SHP77 treated with DMSO at 0.1 percent for 48 hours (cell line): ENCODE results near the gene MRPL22.
"Not testable (repeated sequence)": the region's sequence is repeated elsewhere in the genome, so short reads cannot be mapped to it uniquely, and the experiment has no call there.

ENCODE experiments used
- DNase-seq: peaks from one replicate; lab custom pipeline; 2025; lab: John Stamatoyannopoulos, UW

Gene MRPL22

DNA sequence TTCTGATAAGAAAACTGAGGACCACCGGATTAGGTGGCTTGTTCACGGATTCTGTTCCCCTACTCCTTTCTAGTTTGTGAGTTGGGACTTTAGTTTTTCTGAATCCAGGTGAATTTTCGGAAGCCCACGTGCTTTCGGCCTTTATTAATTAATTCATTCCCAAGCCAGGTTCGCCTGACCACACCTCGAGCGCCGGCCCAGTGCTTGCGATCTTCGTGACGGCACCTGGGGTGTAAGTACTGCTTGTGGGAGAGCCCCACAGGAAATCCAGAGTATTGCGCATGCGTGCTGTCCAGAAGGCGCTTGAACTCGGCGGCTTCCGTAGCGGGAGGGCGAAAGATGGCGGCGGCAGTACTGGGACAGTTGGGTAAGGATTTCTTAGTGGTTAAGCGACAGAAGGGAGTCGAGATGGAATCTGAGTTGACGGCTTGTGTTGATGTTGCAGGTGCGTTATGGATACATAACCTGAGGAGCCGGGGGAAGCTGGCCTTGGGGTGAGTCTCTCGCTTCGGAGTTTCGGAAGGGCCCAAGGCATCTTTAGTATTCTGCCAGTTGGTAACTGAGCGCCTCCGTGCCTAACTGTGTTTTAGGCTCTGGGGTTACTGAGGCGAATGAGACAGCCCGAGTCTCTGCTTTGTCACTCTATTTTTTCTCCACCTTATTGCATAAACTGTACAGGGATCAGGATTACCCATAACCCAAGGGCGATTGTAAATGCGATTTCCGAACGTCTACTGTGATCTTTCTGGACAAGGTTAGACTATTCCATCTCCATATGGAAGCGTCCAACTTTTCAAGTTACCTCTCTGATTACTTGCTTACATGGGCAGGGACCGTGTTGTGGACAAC is at the start of gene MRPL22:
Gene MRPL22, plus strand, starts transcription at position 302 of the 849 bp plus-strand sequence. Its CDS starts 38 bp downstream, at position 340.
- peak; percentile 81 for DNase-seq

GRCh38 chr5:154892369-154892771 is 48.5 kb upstream of the MRPL22 start:
- DNase-seq = no peak

DNA sequence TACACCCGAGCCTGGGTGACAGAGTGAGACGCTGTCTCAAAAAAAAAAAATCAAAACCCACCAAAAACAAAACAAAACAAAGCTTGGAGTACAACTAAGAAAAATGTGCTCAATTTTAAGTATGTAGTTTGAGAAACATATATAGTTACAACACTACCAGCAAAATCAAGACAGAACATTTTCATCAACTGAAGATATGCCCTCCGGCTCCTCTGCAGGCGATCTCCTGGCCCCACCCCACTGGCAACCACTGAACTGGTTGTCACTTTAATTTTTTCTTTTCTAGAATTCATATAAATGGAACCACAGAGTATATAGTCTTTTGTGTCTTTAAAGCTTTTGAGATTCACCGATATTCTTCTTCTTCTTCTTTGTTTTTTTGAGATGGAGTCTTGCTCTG is 47.5 kb upstream of the MRPL22 start:
- no peak for DNase-seq

GRCh38 chr5:154895606-154896561 is 45.0 kb upstream of the MRPL22 start:
- no peak for DNase-seq

DNA sequence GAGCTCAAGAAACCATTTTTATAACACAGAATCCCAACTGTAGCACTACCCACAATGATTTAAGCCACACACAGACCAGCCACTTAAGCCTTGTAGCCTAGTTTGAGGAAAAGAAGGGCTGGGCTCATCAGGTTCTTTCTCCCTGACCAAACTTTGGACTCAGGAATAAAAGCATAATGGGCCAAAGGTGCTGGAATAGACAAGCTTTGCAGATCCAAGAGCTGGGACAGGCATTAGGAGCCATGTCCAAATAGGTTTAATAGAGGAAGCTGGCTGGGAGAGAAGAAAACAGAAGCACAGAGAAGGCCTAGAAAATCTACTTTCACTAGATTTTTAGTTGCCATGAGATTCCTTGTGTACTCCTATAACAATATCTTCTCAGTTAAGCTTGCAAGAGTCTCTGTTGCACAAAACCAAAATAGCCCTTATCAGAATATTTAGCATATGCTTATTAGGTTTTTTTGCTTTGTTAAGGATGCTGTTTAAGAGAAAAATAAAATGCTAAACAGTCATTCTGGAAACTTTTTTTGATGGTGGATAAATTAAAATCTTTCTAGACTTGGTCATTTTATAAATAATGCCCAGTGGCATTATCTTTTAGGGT is 44.2 kb upstream of the MRPL22 start:
- DNase-seq = no peak

- DNase-seq = no peak
These were observed 42.7 kb upstream of the MRPL22 start for GRCh38 chr5:154898210-154898609.

DNA sequence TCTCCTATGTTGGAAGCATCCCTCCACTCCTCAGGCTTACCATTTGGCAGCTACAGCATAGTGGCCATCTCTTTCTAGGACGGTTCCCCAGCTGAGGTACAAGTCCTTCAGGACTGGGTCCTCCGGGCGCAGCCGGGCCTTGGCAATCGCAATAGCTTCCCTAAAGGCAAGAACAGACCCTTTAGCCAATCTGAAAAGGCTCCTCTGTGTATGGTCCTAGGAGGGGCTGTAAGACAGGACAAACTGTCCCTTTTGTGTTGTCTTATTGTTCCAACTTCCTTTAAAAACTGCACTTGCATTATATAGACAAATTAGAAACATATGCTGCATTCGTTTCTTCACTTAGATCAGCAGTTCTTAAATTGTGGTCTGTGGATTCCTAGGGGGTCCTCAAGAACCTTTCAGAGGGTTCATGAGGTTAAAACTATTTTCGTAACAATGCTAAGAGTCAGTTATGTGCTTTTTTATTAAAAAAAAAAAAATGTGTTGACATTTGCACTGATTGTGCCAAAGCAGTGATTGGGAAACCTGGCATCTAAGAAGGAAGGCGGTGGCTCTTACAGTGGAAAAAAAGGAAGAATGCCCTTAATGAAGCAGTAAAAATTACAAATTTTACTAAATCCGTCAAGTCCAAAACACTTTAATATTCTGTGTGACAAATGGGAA is 41.6 kb upstream of the MRPL22 start:
- DNase-seq = no peak

DNA sequence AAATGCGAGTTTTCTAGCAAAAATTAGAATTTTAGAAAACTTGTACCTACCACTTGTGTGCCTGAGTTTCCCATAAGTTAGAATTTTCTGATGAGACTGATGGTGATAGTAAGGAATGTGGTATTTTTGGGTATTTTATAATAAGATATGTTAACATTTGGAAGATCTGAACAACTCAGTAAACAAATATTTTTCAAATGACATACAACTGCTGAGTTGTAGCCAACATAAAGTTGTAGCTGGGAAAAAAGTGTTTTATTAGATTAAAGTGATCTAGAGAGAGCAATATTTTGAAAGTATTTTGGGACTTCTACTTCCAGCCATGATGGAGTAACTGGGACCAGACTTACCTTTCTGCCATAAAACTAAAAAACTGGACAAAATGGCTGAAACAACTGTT is 40.8 kb upstream of the MRPL22 start:
- DNase-seq = no peak

GRCh38 chr5:154901276-154901675 is 39.6 kb upstream of the MRPL22 start:
- no peak for DNase-seq

DNA sequence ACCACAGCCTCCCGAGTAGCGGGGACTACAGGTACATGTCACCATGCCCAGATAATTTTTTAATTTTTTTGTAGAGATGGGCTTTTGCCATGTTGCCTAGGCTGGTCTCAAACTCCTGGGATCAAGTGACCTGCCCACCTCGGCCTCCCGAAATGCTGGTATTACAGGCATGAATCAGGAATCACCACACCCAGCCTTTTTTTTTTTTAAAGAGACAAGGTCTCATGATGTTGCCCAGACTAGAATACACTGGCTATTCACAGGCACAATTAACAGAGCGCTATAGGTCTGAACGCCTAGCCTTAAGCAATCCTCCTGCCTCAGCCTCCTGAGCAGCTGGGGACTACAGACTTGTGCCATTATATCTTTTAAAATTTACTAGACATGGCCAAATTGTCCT is 39.0 kb upstream of the MRPL22 start:
- DNase-seq = no peak

- not testable (repeated sequence) for DNase-seq
These were observed 35.3 kb upstream of the MRPL22 start for GRCh38 chr5:154905601-154906000.

- no peak for DNase-seq
These were observed 24.0 kb upstream of the MRPL22 start for GRCh38 chr5:154916874-154917273.

GRCh38 chr5:154917757-154918156 is 23.1 kb upstream of the MRPL22 start:
- DNase-seq = no peak

DNA sequence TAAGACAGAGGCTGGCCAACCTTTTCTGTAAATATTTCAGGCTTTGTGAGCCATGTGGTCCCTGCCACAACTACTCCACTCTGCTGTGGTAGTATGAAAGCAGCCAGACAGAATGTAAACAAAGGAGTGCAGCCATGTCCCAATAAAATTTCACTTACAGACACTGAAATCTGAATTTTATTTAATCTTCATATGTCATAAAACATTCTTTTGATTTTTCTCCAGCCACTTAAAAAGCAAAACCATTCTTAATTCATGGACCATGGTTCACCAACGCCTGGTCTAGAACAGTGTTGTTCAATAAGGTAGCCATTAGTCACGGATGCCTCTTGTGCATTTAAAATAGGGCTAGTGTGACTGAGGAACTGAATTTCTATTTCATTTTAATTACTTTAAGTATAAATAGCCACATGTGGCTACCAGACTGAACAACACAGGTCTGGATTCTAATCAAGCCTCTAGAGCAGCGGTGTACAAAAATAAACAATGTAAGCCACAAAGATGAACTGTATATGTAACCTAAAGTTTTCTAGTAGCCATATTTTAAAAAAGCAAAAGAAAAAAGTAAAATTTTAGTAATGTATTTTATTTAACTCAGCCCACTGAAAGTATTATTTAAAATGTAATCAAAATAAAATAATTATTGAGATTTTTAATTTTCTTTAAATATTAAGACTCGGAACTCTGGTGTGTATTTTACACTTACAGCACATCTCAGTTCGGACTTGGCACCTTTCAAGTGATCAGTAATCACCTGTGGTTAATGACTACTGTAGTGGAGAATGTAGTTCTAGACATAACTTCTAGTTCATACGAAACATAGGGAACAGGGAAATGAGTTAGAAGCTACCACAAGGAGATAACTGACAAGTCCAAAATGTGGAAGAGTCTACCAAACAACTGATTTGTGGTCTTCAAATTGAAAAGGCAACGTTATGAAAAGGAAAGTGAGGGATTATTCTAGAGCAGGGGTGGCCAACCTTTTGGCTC is 17.1 kb upstream of the MRPL22 start:
- no peak for DNase-seq

DNA sequence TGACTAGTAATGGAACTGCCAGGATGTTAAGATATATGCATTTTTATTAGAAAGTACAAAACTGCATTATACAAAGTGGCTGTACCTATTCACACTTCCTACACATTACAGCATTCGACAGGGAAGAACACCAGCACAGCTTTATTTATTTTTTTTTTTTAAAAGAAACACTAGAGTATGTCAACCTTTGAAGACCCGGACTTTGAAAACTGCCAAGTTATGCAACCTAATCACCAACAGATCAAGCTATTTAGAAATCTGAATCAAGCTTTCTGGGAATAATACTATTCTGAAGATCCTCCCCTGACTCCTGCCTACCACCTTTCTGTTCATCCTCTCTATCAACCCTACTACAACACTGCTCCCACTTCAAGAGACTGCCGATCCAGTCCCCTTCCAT is 7.3 kb upstream of the MRPL22 start:
- DNase-seq = no peak

GRCh38 chr5:154934881-154935280 is 6.0 kb upstream of the MRPL22 start:
- no peak for DNase-seq

GRCh38 chr5:154937186-154937717 is 3.6 kb upstream of the MRPL22 start:
- no peak for DNase-seq

- peak; percentile 78 for DNase-seq
These were observed 3.0 kb upstream of the MRPL22 start, which contains the start of gene GEMIN5 for GRCh38 chr5:154937718-154938466. GEMIN5 (minus strand) TSS chr5:154938211; CDS start chr5:154938133, 78 bp downstream.

DNA sequence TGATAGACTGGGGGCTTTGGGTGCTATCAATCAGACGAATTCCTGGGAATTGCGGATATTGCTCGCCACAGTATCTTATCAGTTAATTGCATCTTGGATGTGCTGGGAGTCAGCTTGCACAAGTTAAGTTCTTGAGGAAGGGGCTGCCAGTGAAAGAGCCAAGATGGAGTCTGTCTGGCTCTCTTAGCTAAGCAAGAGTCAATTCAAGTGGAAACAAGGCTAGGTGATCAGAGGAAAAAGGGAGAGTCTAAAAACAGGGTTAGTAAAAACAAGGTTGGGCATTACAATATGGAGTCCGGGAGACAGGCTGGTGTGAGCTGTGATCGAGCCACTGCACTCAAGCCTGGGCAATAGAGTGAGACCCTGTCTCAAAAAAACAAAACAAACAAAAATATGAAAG is 1.5 kb upstream of the MRPL22 start:
- DNase-seq = not testable (repeated sequence)
